ENCODE results near the gene MYO1H. TPM values are rescaled to one million over a fixed set of nuclear protein-coding genes. Genes with fewer than 3 reads are reported as not detected.

MYO1H gene
- total and polyA plus RNA-seq, 2 of the 8 experiments (the other 6 are each of a cell fraction or from before 2014, with no cell fraction given) = 0.03 TPM; not detected in 1

DNA sequence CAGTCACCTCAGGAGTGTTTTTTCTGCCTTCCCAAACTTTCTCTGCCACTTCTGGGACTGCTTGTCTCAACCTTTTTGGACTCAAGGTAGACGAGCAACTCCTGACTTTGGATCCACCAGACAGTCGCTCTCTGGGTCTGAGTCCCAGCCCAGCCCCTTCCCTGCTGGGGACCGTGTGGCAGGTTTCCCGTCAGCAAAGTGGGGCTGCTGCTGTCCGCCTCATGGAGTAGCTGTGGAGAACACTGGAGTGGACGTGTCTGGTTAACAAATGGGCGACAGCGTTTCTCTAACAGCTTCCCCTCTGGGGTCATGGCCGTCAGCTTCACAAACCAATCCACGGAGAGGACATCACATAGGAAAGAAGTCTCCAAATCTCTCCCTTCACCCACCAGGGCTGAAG, 74.6 kb downstream of the MYO1H start:
- no peak overlapping the region for H2BK120ac ChIP-seq (replicated peaks; ENCODE audit: low read depth, low read length)
- H3K27me3 ChIP-seq (replicated peaks in 1 of 4; ENCODE audit: control insufficient read depth in 3 of 4, extremely low read depth in 1 of 4, insufficient read depth in 3 of 4, low read length in 3 of 4) = no peaks in the 10 kb centered on the region
- no peak for TF ChIP-seq HDAC2 (IDR thresholded peaks at IDR 0.05; ENCODE audit: borderline replicate concordance in 1 of 2, low read depth in 2 of 2, low read length in 2 of 2)
- TF ChIP-seq SAP30 (IDR thresholded peaks at IDR 0.05; ENCODE audit: insufficient read depth, insufficient replicate concordance, low read length) = no peak
- no peak for TF ChIP-seq POLR2AphosphoS5 (IDR thresholded peaks at IDR 0.05; ENCODE audit: low read depth, low read length)
- no peak for TF ChIP-seq CEBPB (IDR thresholded peaks at IDR 0.05; ENCODE audit: low read depth, low read length)
- no peak for TF ChIP-seq YY1 (IDR thresholded peaks at IDR 0.05; ENCODE audit: low read depth, low read length)
- TF ChIP-seq TBP (IDR thresholded peaks at IDR 0.05; ENCODE audit: low read depth, low read length) = no peak
- no peak for TF ChIP-seq CREB1 (IDR thresholded peaks at IDR 0.05)
- TF ChIP-seq GABPA (IDR thresholded peaks at IDR 0.05; ENCODE audit: borderline replicate concordance, insufficient read depth, low read length) = no peak
- no peak for TF ChIP-seq EGR1 (IDR thresholded peaks at IDR 0.05; ENCODE audit: borderline replicate concordance, low read depth, low read length)

More for the DNA sequence above, 74.6 kb downstream of the MYO1H start:
- Histone ChIP-seq H3K9me3 (ENCODE audit: insufficient read depth in 2 of 2, low read depth in 1 of 2, low read length in 1 of 2) (peaks cover 0 to under 1% of the 10 kb centered on the region in 2 experiments; a peak in 1 of 4 replicates), H3K79me2 (ENCODE audit: control insufficient read depth in 1 of 2, insufficient read depth in 2 of 2, low read length in 2 of 2) (no peaks in the 10 kb centered on the region), H2BK15ac (ENCODE audit: low read length) (no peak overlapping the region), H3K56ac (replicated peaks; ENCODE audit: insufficient read length, low read depth, low read length) (no peak overlapping the region), H3K4me3 (ENCODE audit: extremely low read depth in 1 of 4, insufficient read depth in 2 of 4, low read depth in 3 of 4, low read length in 4 of 4) (no peak overlapping the region), H3K14ac (ENCODE audit: insufficient read length) (no peak overlapping the region), H4K8ac (ENCODE audit: extremely low read depth, insufficient read depth, low read length) (no peak overlapping the region), H2BK20ac (ENCODE audit: low read length) (no peak overlapping the region), H2AFZ (ENCODE audit: low read length) (no peak overlapping the region), H3K36me3 (ENCODE audit: control insufficient read depth in 2 of 4, insufficient read depth in 4 of 4, low read length in 3 of 4) (no peaks in the 10 kb centered on the region), H3K23me2 (ENCODE audit: low read depth, low read length) (no peaks in the 10 kb centered on the region), H3K4me2 (ENCODE audit: insufficient read depth in 1 of 2, low read depth in 2 of 2, low read length in 2 of 2) (no peak overlapping the region), H3K23ac (ENCODE audit: insufficient read length) (no peak overlapping the region), H3K9ac (replicated peaks in 1 of 4; ENCODE audit: extremely low read depth in 1 of 4, low read depth in 3 of 4, low read length in 3 of 4) (no peak overlapping the region), H3K27ac (ENCODE audit: low read depth, low read length) (no peak overlapping the region), H4K20me1 (replicated peaks in 1 of 2; ENCODE audit: control insufficient read depth in 1 of 2, insufficient read depth in 2 of 2, low read length in 2 of 2) (no peaks in the 10 kb centered on the region), H3K79me1 (ENCODE audit: low read depth, low read length) (no peaks in the 10 kb centered on the region), H3K4ac (replicated peaks; ENCODE audit: insufficient read length, low read depth, low read length) (no peak overlapping the region), H3K4me1 (replicated peaks in 1 of 4; ENCODE audit: control insufficient read depth in 3 of 4, insufficient read depth in 4 of 4, low read length in 3 of 4) (no peaks in the 10 kb centered on the region), H2AK5ac (ENCODE audit: low read depth, low read length) (no peak overlapping the region), H4K91ac (replicated peaks; ENCODE audit: insufficient read length, low read length) (no peak overlapping the region), H2BK12ac (ENCODE audit: low read depth, low read length) (no peak overlapping the region), H4K5ac (ENCODE audit: insufficient read length, low read depth, low read length) (no peak overlapping the region), H3K18ac (ENCODE audit: extremely low read depth, low read length) (no peak overlapping the region), H2BK5ac (ENCODE audit: low read depth, low read length) (no peak overlapping the region)
- 86% methylated on average over 10 of the region's 10 CpGs; no CpG with 5 or more reads in 1 of the 2 experiments for WGBS, 2 experiments (ENCODE audit: extremely low coverage in 1 of 2, insufficient coverage in 1 of 2, insufficient read length in 1 of 2, insufficient replicate concordance in 2 of 2, low coverage in 1 of 2, low lambda C conversion rate in 2 of 2, missing lambda C conversion rate in 1 of 2)
- FAIRE-seq = no peak
- POLR2A ChIA-PET (ENCODE audit: partially characterized antibody) = interaction anchor here (1.7 kb wide), 1 partner anchor 36 kb away, joined by 6 read pairs; no protein-coding TSS in a partner anchor
- CTCF ChIA-PET (ENCODE audit: partially characterized antibody) = interaction anchor here (0.8 to 2.7 kb wide), 4 partner anchors 11 to 33 kb away, joined by 3 to 26 read pairs (median 4); no protein-coding TSS in a partner anchor
- no peak for DNase-seq (ENCODE audit: low read depth in 1 of 2, low spot score in 2 of 2)
